Esophagus (tissue), 2 donors: ENCODE results near the gene ITGA6. TPM values are rescaled to one million over a fixed set of nuclear protein-coding genes. Genes with fewer than 3 reads are reported as not detected.

Experiments
- H3K27ac ChIP-seq, 2 donors: one replicate each; pipeline ENCODE4 v1.5.1; 2013; ENCODE audit warnings: low read depth in 2 of 2, mild to moderate bottlenecking in 2 of 2, inconsistent platforms in 1 of 2, low read length in 1 of 2, moderate library complexity in 1 of 2
- H3K27me3 ChIP-seq, 2 donors: one replicate each; pipeline ENCODE4 v1.6.1; 2013; ENCODE audit warnings: low read length in 2 of 2, control low read depth in 1 of 2, mild to moderate bottlenecking in 1 of 2; ENCODE audit not compliant: insufficient read depth in 2 of 2, control insufficient read depth in 1 of 2
- H3K36me3 ChIP-seq, 2 donors: one replicate each; pipeline ENCODE4 v1.6.1; 2013; ENCODE audit warnings: low read length in 1 of 2; ENCODE audit not compliant: control insufficient read depth in 2 of 2, insufficient read depth in 2 of 2
- H3K4me1 ChIP-seq, 2 donors: one replicate each; pipeline ENCODE4 v1.6.1; 2013; ENCODE audit warnings: low read length in 1 of 2; ENCODE audit not compliant: control insufficient read depth in 2 of 2, insufficient read depth in 2 of 2
- H3K4me3 ChIP-seq, 2 donors: one replicate each; pipeline ENCODE4 v1.5.1; 2013; ENCODE audit warnings: low read length in 2 of 2, mild to moderate bottlenecking in 2 of 2, low read depth in 1 of 2, moderate library complexity in 1 of 2
- H3K9me3 ChIP-seq, 2 donors: one replicate each; pipeline ENCODE4 v1.6.1; 2013; ENCODE audit warnings: mild to moderate bottlenecking in 2 of 2, low read depth in 1 of 2, low read length in 1 of 2, moderate library complexity in 1 of 2; ENCODE audit not compliant: control insufficient read depth in 2 of 2, insufficient read depth in 1 of 2
- WGBS, 2 donors: extraction: QIAGEN DNeasy Blood & Tissue Kit; methylation state at CpG; one replicate each; pipeline ENCODE4 v1.1.7; 2013; 5-methylcytosine and 5-hydroxymethylcytosine counted together
- polyA plus RNA-seq, 2 donors: library from polyadenylated mRNA; stranded (reverse); fragments of 200-250 nt; gene quantifications; one replicate each; pipeline ENCODE4 v1.2.3, GENCODE V29; 2013
- donor health status: healthy with polysubstance abuse.
- donor health status: Bipolar disorder and iron deficiency.

Gene ITGA6
- polyA plus RNA-seq, 2 donors = 9.9 to 18.5 TPM

GRCh38 chr2:172428832-172429210 lies 1.4 kb downstream of the ITGA6 start:
- Histone ChIP-seq H3K4me3 (peak overlapping the region; percentile 68 to 77), H3K4me1 (peaks cover 2 to 12% of the 10 kb centered on the region in 2 donors), H3K9me3 (no peaks in the 10 kb centered on the region), H3K27ac (peak overlapping the region; percentile 74 to 97), H3K27me3 (no peaks in the 10 kb centered on the region), H3K36me3 (no peaks in the 10 kb centered on the region)
- WGBS, 2 donors = 17 to 20% methylated on average over 9 of the region's 9 CpGs

GRCh38 chr2:172429301-172429968 lies 2.0 kb downstream of the ITGA6 start:
- no peaks in the 10 kb centered on the region for H3K27me3 ChIP-seq
- H3K27ac ChIP-seq = peak overlapping the region; percentile 74 to 97
- H3K4me1 ChIP-seq = peaks cover 2 to 14% of the 10 kb centered on the region in 2 donors
- H3K36me3 ChIP-seq = no peaks in the 10 kb centered on the region
- H3K9me3 ChIP-seq = no peaks in the 10 kb centered on the region
- 21 to 26% methylated on average over 9 of the region's 9 CpGs for WGBS, 2 donors
- peak overlapping the region; percentile 68 to 77 for H3K4me3 ChIP-seq

GRCh38 chr2:172430027-172430426 lies 2.6 kb downstream of the ITGA6 start:
- H3K36me3 ChIP-seq = no peaks in the 10 kb centered on the region
- WGBS, 2 donors = 26 to 42% methylated on average over 1 of the region's 1 CpG
- H3K27me3 ChIP-seq = no peaks in the 10 kb centered on the region
- no peaks in the 10 kb centered on the region for H3K9me3 ChIP-seq
- H3K4me3 ChIP-seq = peak overlapping the region; percentile 0 to 68
- no peak overlapping the region for H3K27ac ChIP-seq
- H3K4me1 ChIP-seq = peaks cover 2 to 14% of the 10 kb centered on the region in 2 donors

- WGBS, 2 donors = 60 to 77% methylated on average over 3 of the region's 3 CpGs
Measured at GRCh38 chr2:172430678-172431077, 3.3 kb downstream of the ITGA6 start.

GRCh38 chr2:172431463-172431862 lies 4.1 kb downstream of the ITGA6 start:
- peaks cover 2 to 16% of the 10 kb centered on the region in 2 donors for H3K4me1 ChIP-seq
- H3K4me3 ChIP-seq = no peak overlapping the region
- H3K9me3 ChIP-seq = no peaks in the 10 kb centered on the region
- H3K27me3 ChIP-seq = no peaks in the 10 kb centered on the region
- WGBS, 2 donors = 23 to 31% methylated on average over 4 of the region's 4 CpGs
- no peak overlapping the region for H3K27ac ChIP-seq
- H3K36me3 ChIP-seq = no peaks in the 10 kb centered on the region

More at GRCh38 chr2:172430678-172431077, 3.3 kb downstream of the ITGA6 start:
- no peaks in the 10 kb centered on the region for H3K27me3 ChIP-seq
- no peaks in the 10 kb centered on the region for H3K36me3 ChIP-seq
- peaks cover 2 to 16% of the 10 kb centered on the region in 2 donors for H3K4me1 ChIP-seq
- H3K27ac ChIP-seq = peak overlapping the region in 1 of 2 donors; percentile 3
- no peaks in the 10 kb centered on the region for H3K9me3 ChIP-seq
- H3K4me3 ChIP-seq = no peak overlapping the region

- Histone ChIP-seq H3K27ac (no peak overlapping the region), H3K9me3 (no peaks in the 10 kb centered on the region), H3K27me3 (no peaks in the 10 kb centered on the region), H3K4me3 (no peak overlapping the region), H3K4me1 (peaks cover 2 to 13% of the 10 kb centered on the region in 2 donors), H3K36me3 (no peaks in the 10 kb centered on the region)
- 61 to 81% methylated on average over 2 of the region's 2 CpGs for WGBS, 2 donors
Measured at GRCh38 chr2:172431993-172432392, 4.6 kb downstream of the ITGA6 start.

- Histone ChIP-seq H3K27ac (peak overlapping the region in 1 of 2 donors; percentile 61), H3K27me3 (no peaks in the 10 kb centered on the region), H3K4me3 (no peak overlapping the region), H3K9me3 (no peaks in the 10 kb centered on the region), H3K36me3 (no peaks in the 10 kb centered on the region), H3K4me1 (peaks cover 2 to 13% of the 10 kb centered on the region in 2 donors)
- 59 to 64% methylated on average over 3 of the region's 3 CpGs for WGBS, 2 donors
Measured at GRCh38 chr2:172433144-172433543, 5.8 kb downstream of the ITGA6 start.

- no peaks in the 10 kb centered on the region for H3K36me3 ChIP-seq
- no peak overlapping the region for H3K4me3 ChIP-seq
- peaks cover 5 to 18% of the 10 kb centered on the region in 2 donors for H3K4me1 ChIP-seq
- peak overlapping the region in 1 of 2 donors; percentile 9 for H3K27ac ChIP-seq
- no peaks in the 10 kb centered on the region for H3K27me3 ChIP-seq
- H3K9me3 ChIP-seq = no peaks in the 10 kb centered on the region
- WGBS, 2 donors = 59 to 75% methylated on average over 5 of the region's 5 CpGs
Measured at GRCh38 chr2:172434821-172435605, 7.6 kb downstream of the ITGA6 start.

GRCh38 chr2:172435606-172435911 lies 8.2 kb downstream of the ITGA6 start:
- no peak overlapping the region for H3K4me3 ChIP-seq
- H3K27me3 ChIP-seq = no peaks in the 10 kb centered on the region
- no peaks in the 10 kb centered on the region for H3K36me3 ChIP-seq
- no peaks in the 10 kb centered on the region for H3K9me3 ChIP-seq
- whole genome bisulfite sequencing, 2 donors = 79 to 98% methylated on average over 4 of the region's 4 CpGs
- no peak overlapping the region for H3K27ac ChIP-seq
- peaks cover 5 to 18% of the 10 kb centered on the region in 2 donors for H3K4me1 ChIP-seq
